HepG2 (cell line): ENCODE measurements around the gene ADGRB2. TPM values are rescaled to one million over a fixed set of nuclear protein-coding genes. Genes with fewer than 3 reads are reported as not detected.

ENCODE experiments used
- ADNP ChIP-seq: sonication (generic); formaldehyde crosslinking; IDR thresholded peaks from 2 replicates; pipeline ENCODE4 v1.4.0; 2020; ENCODE audit warnings: missing genetic modification reagents
- AGO2 ChIP-seq: fragments of 200-400 bp; formaldehyde crosslinking; optimal IDR thresholded peaks from 2 replicates; pipeline ENCODE3; 2017; ENCODE audit warnings: mild to moderate bottlenecking, low read depth, low read length, moderate library complexity
- KLF16 ChIP-seq, 2 experiments: sonication (generic) in 1 of 2; formaldehyde crosslinking in 1 of 2; IDR thresholded peaks; 2 replicates each; pipeline versions ENCODE4 v1.6.1 to v1.8.0; 2016 to 2023; ENCODE audit warnings: missing genetic modification reagents in 2 of 2, missing compliant biosample characterization in 1 of 2
- LCORL ChIP-seq, 2 experiments: fragments of 450-650 bp in 1 of 2; sonication (generic) in 1 of 2; formaldehyde crosslinking in 1 of 2; IDR thresholded peaks; 2 replicates each; pipeline versions ENCODE4 v1.5.0 to v1.6.1; 2017 to 2020; ENCODE audit warnings: antibody characterized with exemption in 1 of 2, missing genetic modification reagents in 1 of 2
- MIER3 ChIP-seq: IDR thresholded peaks from 2 replicates; pipeline ENCODE4 v1.6.1; 2016; ENCODE audit warnings: missing compliant biosample characterization, borderline replicate concordance
- PAWR ChIP-seq: sonication (generic); formaldehyde crosslinking; IDR thresholded peaks from 2 replicates; pipeline ENCODE4 v1.4.0; 2020; ENCODE audit warnings: missing genetic modification reagents, mild to moderate bottlenecking, borderline replicate concordance
- POLR2AphosphoS2 ChIP-seq: IDR thresholded peaks from 2 replicates; pipeline ENCODE4 v1.6.1; 2011; ENCODE audit warnings: low read depth, low read length, improper control_type of control experiment
- SIX1 ChIP-seq: sonication (generic); formaldehyde crosslinking; IDR thresholded peaks from 2 replicates; pipeline ENCODE4 v1.4.0; 2020; ENCODE audit warnings: missing genetic modification reagents, borderline replicate concordance
- SIX4 ChIP-seq: sonication (generic); formaldehyde crosslinking; IDR thresholded peaks from 2 replicates; pipeline ENCODE4 v1.4.0; 2020; ENCODE audit warnings: missing genetic modification reagents
- SNRNP70 ChIP-seq: fragments of 200-400 bp; formaldehyde crosslinking; IDR thresholded peaks from 2 replicates; pipeline ENCODE4 v1.6.1; 2017; ENCODE audit warnings: mild to moderate bottlenecking, low read depth, low read length, moderate library complexity
- SSRP1 ChIP-seq: IDR thresholded peaks from 2 replicates; pipeline ENCODE4 v1.6.1; 2016; ENCODE audit warnings: control low read depth
- ZNF207 ChIP-seq: fragments of 450-650 bp; IDR thresholded peaks from 2 replicates; pipeline ENCODE4 v1.6.1; 2016; ENCODE audit warnings: antibody characterized with exemption, borderline replicate concordance
- ZNF343 ChIP-seq: sonication (generic); formaldehyde crosslinking; IDR thresholded peaks from 2 replicates; pipeline ENCODE4 v1.4.0; 2020; ENCODE audit warnings: mild to moderate bottlenecking, missing genetic modification reagents
- ZNF496 ChIP-seq: sonication (generic); formaldehyde crosslinking; IDR thresholded peaks from 2 replicates; pipeline ENCODE4 v1.8.1; 2023; ENCODE audit warnings: mild to moderate bottlenecking, moderate library complexity, missing genetic modification reagents; ENCODE audit not compliant: insufficient replicate concordance
- ZNF761 ChIP-seq: sonication (generic); formaldehyde crosslinking; conservative IDR thresholded peaks from 2 replicates; pipeline ENCODE4 v1.4.0; 2020; ENCODE audit warnings: mild to moderate bottlenecking, missing genetic modification reagents
- ZNF768 ChIP-seq: sonication (generic); formaldehyde crosslinking; IDR thresholded peaks from 2 replicates; pipeline ENCODE4 v1.4.0; 2020; ENCODE audit warnings: missing genetic modification reagents
- ZSCAN30 ChIP-seq: sonication (generic); formaldehyde crosslinking; IDR thresholded peaks from 2 replicates; pipeline ENCODE4 v1.5.0; 2020; ENCODE audit warnings: mild to moderate bottlenecking, missing genetic modification reagents
- polyA plus RNA-seq, 8 experiments: library from polyadenylated mRNA; depleted of rRNA in 3 of 8; stranded (reverse) in 7 of 8; unstranded in 1 of 8; fragments of >200 nt; fragmentation: Illumina TruSeq in 4 of 8; extraction: Trizol in 4 of 8; gene quantifications; 2 replicates each; pipeline versions ENCODE4 v1.2.1 to v1.2.3, GENCODE V29; 2011 to 2016; ENCODE audit warnings: low read depth in 4 of 8, missing spikeins in 1 of 8, mixed read lengths in 1 of 8; ENCODE audit not compliant: insufficient read depth in 1 of 8
- total RNA-seq, 5 experiments: library from RNA; depleted of rRNA; stranded (reverse); fragments of >200 nt; fragmentation: Illumina TruSeq; extraction: Trizol; gene quantifications; 2 replicates each; pipeline ENCODE4 v1.2.3, GENCODE V29; 2016; ENCODE audit warnings: low read depth in 1 of 5
- TF ChIP-seq, protein P1 (sequence below): sonication (generic); formaldehyde crosslinking; conservative IDR thresholded peaks from 2 replicates; pipeline ENCODE4 v1.4.0; 2020; ENCODE audit warnings: missing genetic modification reagents
- TF ChIP-seq, protein P2 (sequence below): sonication (generic); formaldehyde crosslinking; IDR thresholded peaks from 2 replicates; pipeline ENCODE4 v1.9.0; 2022; ENCODE audit warnings: missing genetic modification reagents, mild to moderate bottlenecking, borderline replicate concordance
- TF ChIP-seq, protein P3 (sequence below): IDR thresholded peaks from 2 replicates; pipeline ENCODE4 v1.6.1; 2016
- TF ChIP-seq, protein P4 (sequence below): IDR thresholded peaks from 2 replicates; pipeline ENCODE4 v1.6.1; 2016; ENCODE audit warnings: low read depth
- TF ChIP-seq, protein P5 (sequence below): IDR thresholded peaks from 2 replicates; pipeline ENCODE4 v1.6.1; 2016; ENCODE audit warnings: missing biosample characterization, missing genetic modification reagents, low read depth

ADGRB2 gene
- total and polyA plus RNA-seq, 2 of the 13 experiments (the other 11 are each of a cell fraction or from before 2014, with no cell fraction given), result 0.03 to 0.09 TPM

DNA sequence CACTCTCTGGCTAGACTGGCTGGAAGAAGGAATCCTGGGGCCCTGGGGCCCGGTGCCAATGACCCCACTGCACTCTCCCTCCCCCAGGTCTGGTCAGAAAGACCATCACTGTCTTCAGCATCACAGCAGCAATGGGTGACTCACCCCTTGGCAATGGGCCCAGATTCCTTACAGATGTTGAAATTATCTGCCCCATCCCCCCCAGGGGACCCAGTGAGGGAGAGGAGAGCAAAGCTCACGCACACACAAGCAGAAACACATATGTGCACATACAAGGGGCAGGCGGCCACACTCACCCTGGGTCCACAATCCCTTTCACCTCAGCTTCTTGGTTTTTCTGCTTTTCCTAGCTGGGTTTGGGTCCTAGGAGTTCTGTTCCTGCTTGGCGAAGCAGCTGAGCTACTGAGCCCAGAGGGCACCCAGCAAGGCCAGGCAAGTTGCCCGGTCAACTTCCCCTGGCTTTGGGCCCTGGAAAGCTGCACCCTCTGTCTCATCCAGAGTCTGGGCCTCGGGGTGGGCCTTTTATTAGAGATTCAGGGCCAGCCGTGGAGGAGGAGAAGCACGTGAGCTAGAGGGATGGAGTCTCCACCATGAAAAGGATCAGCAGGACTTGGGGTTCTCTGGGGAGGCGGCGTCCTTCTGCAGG is 62.9 kb downstream of the ADGRB2 start (continued):
- TF ChIP-seq, protein P1, sequence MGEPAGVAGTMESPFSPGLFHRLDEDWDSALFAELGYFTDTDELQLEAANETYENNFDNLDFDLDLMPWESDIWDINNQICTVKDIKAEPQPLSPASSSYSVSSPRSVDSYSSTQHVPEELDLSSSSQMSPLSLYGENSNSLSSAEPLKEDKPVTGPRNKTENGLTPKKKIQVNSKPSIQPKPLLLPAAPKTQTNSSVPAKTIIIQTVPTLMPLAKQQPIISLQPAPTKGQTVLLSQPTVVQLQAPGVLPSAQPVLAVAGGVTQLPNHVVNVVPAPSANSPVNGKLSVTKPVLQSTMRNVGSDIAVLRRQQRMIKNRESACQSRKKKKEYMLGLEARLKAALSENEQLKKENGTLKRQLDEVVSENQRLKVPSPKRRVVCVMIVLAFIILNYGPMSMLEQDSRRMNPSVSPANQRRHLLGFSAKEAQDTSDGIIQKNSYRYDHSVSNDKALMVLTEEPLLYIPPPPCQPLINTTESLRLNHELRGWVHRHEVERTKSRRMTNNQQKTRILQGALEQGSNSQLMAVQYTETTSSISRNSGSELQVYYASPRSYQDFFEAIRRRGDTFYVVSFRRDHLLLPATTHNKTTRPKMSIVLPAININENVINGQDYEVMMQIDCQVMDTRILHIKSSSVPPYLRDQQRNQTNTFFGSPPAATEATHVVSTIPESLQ (CRISPR knock-in tag), result no peak
- 0 out of 2 replicates have a peak, but pooled peaks have one; percentile 51 for TF ChIP-seq ZNF761 (CRISPR knock-in tag)
- TF ChIP-seq, protein P2, sequence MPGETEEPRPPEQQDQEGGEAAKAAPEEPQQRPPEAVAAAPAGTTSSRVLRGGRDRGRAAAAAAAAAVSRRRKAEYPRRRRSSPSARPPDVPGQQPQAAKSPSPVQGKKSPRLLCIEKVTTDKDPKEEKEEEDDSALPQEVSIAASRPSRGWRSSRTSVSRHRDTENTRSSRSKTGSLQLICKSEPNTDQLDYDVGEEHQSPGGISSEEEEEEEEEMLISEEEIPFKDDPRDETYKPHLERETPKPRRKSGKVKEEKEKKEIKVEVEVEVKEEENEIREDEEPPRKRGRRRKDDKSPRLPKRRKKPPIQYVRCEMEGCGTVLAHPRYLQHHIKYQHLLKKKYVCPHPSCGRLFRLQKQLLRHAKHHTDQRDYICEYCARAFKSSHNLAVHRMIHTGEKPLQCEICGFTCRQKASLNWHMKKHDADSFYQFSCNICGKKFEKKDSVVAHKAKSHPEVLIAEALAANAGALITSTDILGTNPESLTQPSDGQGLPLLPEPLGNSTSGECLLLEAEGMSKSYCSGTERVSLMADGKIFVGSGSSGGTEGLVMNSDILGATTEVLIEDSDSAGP (CRISPR knock-in tag), result peak; percentile 65; the same call in 1 of the 2 replicates
- 0 out of 2 replicates have a peak, but pooled peaks have one; percentile 17 for TF ChIP-seq SSRP1 (CRISPR knock-in tag)
- no peak; the same call in 1 of the 2 replicates for TF ChIP-seq LCORL (IDR thresholded peaks at IDR 0.05)
- TF ChIP-seq LCORL (CRISPR knock-in tag; IDR thresholded peaks at IDR 0.05), result peak; percentile 94
- no peak for TF ChIP-seq ZNF496 (CRISPR knock-in tag)
- TF ChIP-seq ZNF207, result no peak
- no peak for TF ChIP-seq SNRNP70
- TF ChIP-seq, protein P3, sequence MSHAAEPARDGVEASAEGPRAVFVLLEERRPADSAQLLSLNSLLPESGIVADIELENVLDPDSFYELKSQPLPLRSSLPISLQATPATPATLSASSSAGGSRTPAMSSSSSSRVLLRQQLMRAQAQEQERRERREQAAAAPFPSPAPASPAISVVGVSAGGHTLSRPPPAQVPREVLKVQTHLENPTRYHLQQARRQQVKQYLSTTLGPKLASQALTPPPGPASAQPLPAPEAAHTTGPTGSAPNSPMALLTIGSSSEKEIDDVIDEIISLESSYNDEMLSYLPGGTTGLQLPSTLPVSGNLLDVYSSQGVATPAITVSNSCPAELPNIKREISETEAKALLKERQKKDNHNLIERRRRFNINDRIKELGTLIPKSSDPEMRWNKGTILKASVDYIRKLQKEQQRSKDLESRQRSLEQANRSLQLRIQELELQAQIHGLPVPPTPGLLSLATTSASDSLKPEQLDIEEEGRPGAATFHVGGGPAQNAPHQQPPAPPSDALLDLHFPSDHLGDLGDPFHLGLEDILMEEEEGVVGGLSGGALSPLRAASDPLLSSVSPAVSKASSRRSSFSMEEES (CRISPR knock-in tag), result no peak
- TF ChIP-seq ZNF768 (CRISPR knock-in tag), result no peak
- no peak for TF ChIP-seq ZSCAN30 (CRISPR knock-in tag)
- TF ChIP-seq MIER3, result peak; percentile 75; the same call in 1 of the 2 replicates
- TF ChIP-seq SIX4 (CRISPR knock-in tag), result no peak
- TF ChIP-seq, protein P4, sequence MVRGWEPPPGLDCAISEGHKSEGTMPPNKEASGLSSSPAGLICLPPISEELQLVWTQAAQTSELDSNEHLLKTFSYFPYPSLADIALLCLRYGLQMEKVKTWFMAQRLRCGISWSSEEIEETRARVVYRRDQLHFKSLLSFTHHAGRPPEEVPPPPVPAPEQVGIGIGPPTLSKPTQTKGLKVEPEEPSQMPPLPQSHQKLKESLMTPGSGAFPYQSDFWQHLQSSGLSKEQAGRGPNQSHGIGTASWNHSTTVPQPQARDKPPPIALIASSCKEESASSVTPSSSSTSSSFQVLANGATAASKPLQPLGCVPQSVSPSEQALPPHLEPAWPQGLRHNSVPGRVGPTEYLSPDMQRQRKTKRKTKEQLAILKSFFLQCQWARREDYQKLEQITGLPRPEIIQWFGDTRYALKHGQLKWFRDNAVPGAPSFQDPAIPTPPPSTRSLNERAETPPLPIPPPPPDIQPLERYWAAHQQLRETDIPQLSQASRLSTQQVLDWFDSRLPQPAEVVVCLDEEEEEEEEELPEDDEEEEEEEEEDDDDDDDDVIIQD (CRISPR knock-in tag), result no peak
- no peak for TF ChIP-seq PAWR (CRISPR knock-in tag)
- TF ChIP-seq ZNF343 (CRISPR knock-in tag), result 0 out of 2 replicates have a peak, but pooled peaks have one; percentile 67
- no peak; the same call in 1 of the 2 replicates for TF ChIP-seq SIX1 (CRISPR knock-in tag)
- TF ChIP-seq POLR2AphosphoS2, result no peak
- TF ChIP-seq AGO2, result no peak
- TF ChIP-seq, protein P5, sequence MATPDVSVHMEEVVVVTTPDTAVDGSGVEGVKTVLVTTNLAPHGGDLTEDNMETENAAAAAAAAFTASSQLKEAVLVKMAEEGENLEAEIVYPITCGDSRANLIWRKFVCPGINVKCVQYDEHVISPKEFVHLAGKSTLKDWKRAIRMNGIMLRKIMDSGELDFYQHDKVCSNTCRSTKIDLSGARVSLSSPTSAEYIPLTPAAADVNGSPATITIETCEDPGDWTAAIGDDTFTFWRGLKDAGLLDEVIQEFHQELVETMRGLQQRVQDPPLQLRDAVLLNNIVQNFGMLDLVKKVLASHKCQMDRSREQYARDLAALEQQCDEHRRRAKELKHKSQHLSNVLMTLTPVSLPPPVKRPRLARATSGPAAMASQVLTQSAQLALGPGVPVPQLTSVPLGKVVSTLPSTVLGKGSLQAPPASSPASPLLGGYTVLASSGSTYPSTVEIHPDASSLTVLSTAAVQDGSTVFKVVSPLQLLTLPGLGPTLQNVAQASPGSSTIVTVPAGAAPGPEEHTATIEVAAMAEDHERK, result no peak
- TF ChIP-seq ADNP, result no peak
- TF ChIP-seq KLF16 (CRISPR knock-in tag; IDR thresholded peaks at IDR 0.05), result peak in 1 of 2 experiments; percentile 84; a peak in 2 of 4 replicates
